ENCODE measurements around the gene TAAR6. TPM values are rescaled to one million over a fixed set of nuclear protein-coding genes. Genes with fewer than 3 reads are reported as not detected.

Gene TAAR6
- total and polyA plus RNA-seq, 2 donors from 2014 or later: not detected

- intact Hi-C loops (cut with DNase I): no loop called here
- DNase-seq (no peak), FAIRE-seq (no peak)
- no peak for TF ChIP-seq CTCF (IDR thresholded peaks at IDR 0.05; ENCODE audit: borderline replicate concordance, extremely low read depth, insufficient read depth)
- no peaks in the 10 kb centered on the region for H3K36me3 ChIP-seq (ENCODE audit: control insufficient read depth in 2 of 3, insufficient read depth in 3 of 3, low read length in 3 of 3)
- no peak overlapping the region for H3K9ac ChIP-seq (ENCODE audit: low read length in 3 of 3)
- H3K9me3 ChIP-seq (ENCODE audit: control insufficient read depth in 2 of 3, insufficient read depth in 1 of 3, low read length in 3 of 3): no peaks in the 10 kb centered on the region
- no peaks in the 10 kb centered on the region for H3K27me3 ChIP-seq (ENCODE audit: control insufficient read depth, insufficient read depth, low read length)
- H3K4me3 ChIP-seq (ENCODE audit: low read length in 3 of 3): no peak overlapping the region
- H3K4me1 ChIP-seq (ENCODE audit: control insufficient read depth in 2 of 3, insufficient read depth in 2 of 3, low read depth in 1 of 3, low read length in 3 of 3): no peaks in the 10 kb centered on the region
- no peak overlapping the region for H3K27ac ChIP-seq (ENCODE audit: low read depth in 2 of 2, low read length in 2 of 2)
Observed at GRCh38 chr6:132612449-132613108, 42.5 kb downstream of the TAAR6 start.

- no peak overlapping the region for H3K4me3 ChIP-seq (ENCODE audit: low read length in 3 of 3)
- H3K27ac ChIP-seq (ENCODE audit: low read depth in 2 of 2, low read length in 2 of 2): no peak overlapping the region
- no peak for TF ChIP-seq CTCF (IDR thresholded peaks at IDR 0.05; ENCODE audit: borderline replicate concordance, extremely low read depth, insufficient read depth)
- DNase-seq (no peak), FAIRE-seq (no peak)
- no peak overlapping the region for H3K9ac ChIP-seq (ENCODE audit: low read length in 3 of 3)
- H3K9me3 ChIP-seq (ENCODE audit: control insufficient read depth in 2 of 3, insufficient read depth in 1 of 3, low read length in 3 of 3): no peaks in the 10 kb centered on the region
- no peaks in the 10 kb centered on the region for H3K27me3 ChIP-seq (ENCODE audit: control insufficient read depth, insufficient read depth, low read length)
- no peaks in the 10 kb centered on the region for H3K36me3 ChIP-seq (ENCODE audit: control insufficient read depth in 2 of 3, insufficient read depth in 3 of 3, low read length in 3 of 3)
- intact Hi-C loops (cut with DNase I): no loop called here
- no peaks in the 10 kb centered on the region for H3K4me1 ChIP-seq (ENCODE audit: control insufficient read depth in 2 of 3, insufficient read depth in 2 of 3, low read depth in 1 of 3, low read length in 3 of 3)
Observed at GRCh38 chr6:132614554-132614953, 44.4 kb downstream of the TAAR6 start.

- DNase-seq (no peak), FAIRE-seq (no peak)
- intact Hi-C loops (cut with DNase I): no loop called here
- Histone ChIP-seq H3K27ac (ENCODE audit: low read depth in 2 of 2, low read length in 2 of 2) (no peak overlapping the region), H3K9me3 (ENCODE audit: control insufficient read depth in 2 of 3, insufficient read depth in 1 of 3, low read length in 3 of 3) (no peaks in the 10 kb centered on the region), H3K9ac (ENCODE audit: low read length in 3 of 3) (no peak overlapping the region), H3K4me1 (ENCODE audit: control insufficient read depth in 2 of 3, insufficient read depth in 2 of 3, low read depth in 1 of 3, low read length in 3 of 3) (no peaks in the 10 kb centered on the region), H3K4me3 (ENCODE audit: low read length in 3 of 3) (no peak overlapping the region), H3K27me3 (ENCODE audit: control insufficient read depth, insufficient read depth, low read length) (no peaks in the 10 kb centered on the region), H3K36me3 (ENCODE audit: control insufficient read depth in 2 of 3, insufficient read depth in 3 of 3, low read length in 3 of 3) (no peaks in the 10 kb centered on the region)
- no peak for TF ChIP-seq CTCF (IDR thresholded peaks at IDR 0.05; ENCODE audit: borderline replicate concordance, extremely low read depth, insufficient read depth)
Observed at GRCh38 chr6:132616677-132617076, 46.6 kb downstream of the TAAR6 start.

Other genes starting within 250 kb of the TAAR6 start
- 35.9 TPM for gene MOXD1, start 168.8 kb upstream of the TAAR6 start, total RNA-seq
- 11.6 TPM for gene MOXD1, start 168.8 kb upstream of the TAAR6 start, polyA plus RNA-seq (ENCODE audit: insufficient read depth, low read depth, low replicate concordance)
- 77.9 TPM for gene STX7, start 57.2 kb upstream of the TAAR6 start, total RNA-seq
- gene STX7, start 57.2 kb upstream of the TAAR6 start, polyA plus RNA-seq (ENCODE audit: insufficient read depth, low read depth, low replicate concordance): 27.4 TPM
- not detected for gene TAAR9, start 32.0 kb upstream of the TAAR6 start, total RNA-seq
- gene TAAR9, start 32.0 kb upstream of the TAAR6 start, polyA plus RNA-seq (ENCODE audit: insufficient read depth, low read depth, low replicate concordance): not detected
- gene TAAR8, start 17.6 kb upstream of the TAAR6 start, total RNA-seq: not detected
- not detected for gene TAAR8, start 17.6 kb upstream of the TAAR6 start, polyA plus RNA-seq (ENCODE audit: insufficient read depth, low read depth, low replicate concordance)
- not detected for gene TAAR5, start 19.4 kb downstream of the TAAR6 start, total RNA-seq
- not detected for gene TAAR5, start 19.4 kb downstream of the TAAR6 start, polyA plus RNA-seq (ENCODE audit: insufficient read depth, low read depth, low replicate concordance)
- not detected for gene TAAR2, start 54.0 kb downstream of the TAAR6 start, total RNA-seq
- gene TAAR2, start 54.0 kb downstream of the TAAR6 start, polyA plus RNA-seq (ENCODE audit: insufficient read depth, low read depth, low replicate concordance): not detected
- not detected for gene TAAR1, start 88.9 kb downstream of the TAAR6 start, total RNA-seq
- gene TAAR1, start 88.9 kb downstream of the TAAR6 start, polyA plus RNA-seq (ENCODE audit: insufficient read depth, low read depth, low replicate concordance): not detected
- gene VNN1, start 143.7 kb downstream of the TAAR6 start, total RNA-seq: 7.5 TPM
- 13.8 TPM for gene VNN1, start 143.7 kb downstream of the TAAR6 start, polyA plus RNA-seq (ENCODE audit: insufficient read depth, low read depth, low replicate concordance)
- gene VNN2, start 187.6 kb downstream of the TAAR6 start, total RNA-seq: 6.7 TPM
- 1.7 TPM for gene VNN2, start 187.6 kb downstream of the TAAR6 start, polyA plus RNA-seq (ENCODE audit: insufficient read depth, low read depth, low replicate concordance)
- 17.2 TPM for gene SLC18B1, start 228.3 kb downstream of the TAAR6 start, total RNA-seq
- 16.9 TPM for gene SLC18B1, start 228.3 kb downstream of the TAAR6 start, polyA plus RNA-seq (ENCODE audit: insufficient read depth, low read depth, low replicate concordance)
- 919 TPM for gene RPS12, start 244.2 kb downstream of the TAAR6 start, total RNA-seq
- gene RPS12, start 244.2 kb downstream of the TAAR6 start, polyA plus RNA-seq (ENCODE audit: insufficient read depth, low read depth, low replicate concordance): 1,813 TPM

All from kidney (tissue), 14 donors.